Nephron (organoid): ENCODE data around the gene PTPRCAP.
A peak's percentile ranks its signal among the peaks of the same experiment; 100 is the strongest.
"Not testable (repeated sequence)": the region's sequence is repeated elsewhere in the genome, so short reads cannot be mapped to it uniquely, and the experiment has no call there.

ENCODE experiments used
- H3K27ac Mint-ChIP-seq, 3 experiments: 2 replicates each; pipeline ENCODE4 v1.8.0; 2020; ENCODE audit warnings: mixed read lengths in 3 of 3, mild to moderate bottlenecking in 2 of 3, moderate library complexity in 1 of 3
- H3K27me3 Mint-ChIP-seq: 2 replicates; pipeline ENCODE4 v1.8.0; 2021; ENCODE audit warnings: low read depth, mild to moderate bottlenecking, moderate library complexity, mixed read lengths
- H3K36me3 Mint-ChIP-seq: 2 replicates; pipeline ENCODE4 v1.8.0; 2020; ENCODE audit warnings: low read depth, mixed read lengths
- H3K4me1 Mint-ChIP-seq: 2 replicates; pipeline ENCODE4 v1.8.0; 2020; ENCODE audit warnings: mixed read lengths
- H3K4me3 Mint-ChIP-seq, 3 experiments: 2 replicates each; pipeline ENCODE4 v1.8.0; 2020; ENCODE audit warnings: mild to moderate bottlenecking in 3 of 3, mixed read lengths in 3 of 3, moderate library complexity in 2 of 3
- H3K9me3 Mint-ChIP-seq: 2 replicates; pipeline ENCODE4 v1.8.0; 2020; ENCODE audit warnings: mixed read lengths
- TF ChIP-seq, protein P1 (sequence below), 3 experiments: fragments of 200-600 bp; sonication (generic); IDR thresholded peaks; one replicate each; pipeline ENCODE4 v1.5.0; 2021; ENCODE audit warnings: antibody characterized with exemption in 3 of 3; ENCODE audit not compliant: unreplicated experiment in 3 of 3

The PTPRCAP gene

GRCh38 chr11:67482827-67483798 lies 45.6 kb upstream of the PTPRCAP start, which contains the start of gene AIP:
TSS of gene AIP (plus strand) at chr11:67483026. CDS start at chr11:67483159, 133 bp downstream.
- TF ChIP-seq, protein P1, sequence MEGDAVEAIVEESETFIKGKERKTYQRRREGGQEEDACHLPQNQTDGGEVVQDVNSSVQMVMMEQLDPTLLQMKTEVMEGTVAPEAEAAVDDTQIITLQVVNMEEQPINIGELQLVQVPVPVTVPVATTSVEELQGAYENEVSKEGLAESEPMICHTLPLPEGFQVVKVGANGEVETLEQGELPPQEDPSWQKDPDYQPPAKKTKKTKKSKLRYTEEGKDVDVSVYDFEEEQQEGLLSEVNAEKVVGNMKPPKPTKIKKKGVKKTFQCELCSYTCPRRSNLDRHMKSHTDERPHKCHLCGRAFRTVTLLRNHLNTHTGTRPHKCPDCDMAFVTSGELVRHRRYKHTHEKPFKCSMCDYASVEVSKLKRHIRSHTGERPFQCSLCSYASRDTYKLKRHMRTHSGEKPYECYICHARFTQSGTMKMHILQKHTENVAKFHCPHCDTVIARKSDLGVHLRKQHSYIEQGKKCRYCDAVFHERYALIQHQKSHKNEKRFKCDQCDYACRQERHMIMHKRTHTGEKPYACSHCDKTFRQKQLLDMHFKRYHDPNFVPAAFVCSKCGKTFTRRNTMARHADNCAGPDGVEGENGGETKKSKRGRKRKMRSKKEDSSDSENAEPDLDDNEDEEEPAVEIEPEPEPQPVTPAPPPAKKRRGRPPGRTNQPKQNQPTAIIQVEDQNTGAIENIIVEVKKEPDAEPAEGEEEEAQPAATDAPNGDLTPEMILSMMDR (IDR thresholded peaks at IDR 0.05; ENCODE audit: unreplicated experiment in 3 of 3), result peak in 1 of 3 experiments; percentile 14
- Mint-ChIP-seq H3K27me3 (peaks cover 5% of the 10 kb centered on the region), H3K4me1 (peaks cover 36% of the 10 kb centered on the region), H3K36me3 (peaks cover 21% of the 10 kb centered on the region), H3K4me3 (peak within 1 kb of the TSS; percentile 89 to 98 (median 90)), H3K27ac (peak within 1 kb of the TSS; percentile 92 to 98 (median 96)), H3K9me3 (no peaks in the 10 kb centered on the region)

GRCh38 chr11:67482275-67482826 lies 44.9 kb upstream of the PTPRCAP start:
- Mint-ChIP-seq H3K4me3 (peak overlapping the region; percentile 89 to 98 (median 90)), H3K9me3 (no peaks in the 10 kb centered on the region), H3K27ac (peak overlapping the region; percentile 92 to 98 (median 96)), H3K4me1 (peaks cover 36% of the 10 kb centered on the region), H3K27me3 (peaks cover 5% of the 10 kb centered on the region), H3K36me3 (peaks cover 13% of the 10 kb centered on the region)
- TF ChIP-seq, protein P1 (IDR thresholded peaks at IDR 0.05; ENCODE audit: unreplicated experiment in 3 of 3), result no peak

DNA sequence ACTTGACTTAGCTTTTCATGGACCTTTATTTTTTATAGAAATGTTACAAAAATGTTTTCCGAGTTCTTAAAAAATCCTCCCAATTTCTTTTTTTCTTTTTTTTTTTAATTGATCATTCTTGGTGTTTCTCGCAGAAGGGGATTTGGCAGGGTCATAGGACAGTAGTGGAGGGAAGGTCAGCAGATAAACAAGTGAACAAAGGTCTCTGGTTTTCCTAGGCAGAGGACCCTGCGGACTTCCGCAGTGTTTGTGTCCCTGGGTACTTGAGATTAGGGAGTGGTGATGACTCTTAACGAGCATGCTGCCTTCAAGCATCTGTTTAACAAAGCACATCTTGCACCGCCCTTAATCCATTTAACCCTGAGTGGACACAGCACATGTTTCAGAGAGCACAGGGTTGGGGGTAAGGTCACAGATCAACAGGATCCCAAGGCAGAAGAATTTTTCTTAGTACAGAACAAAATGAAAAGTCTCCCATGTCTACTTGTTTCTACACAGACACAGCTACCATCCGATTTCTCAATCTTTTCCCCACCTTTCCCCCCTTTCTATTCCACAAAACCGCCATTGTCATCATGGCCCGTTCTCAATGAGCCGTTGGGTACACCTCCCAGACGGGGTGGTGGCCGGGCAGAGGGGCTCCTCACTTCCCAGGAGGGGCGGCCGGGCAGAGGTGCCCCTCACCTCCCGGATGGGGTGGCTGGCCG lies 40.0 kb upstream of the PTPRCAP start:
- not testable (repeated sequence) for H3K4me3 Mint-ChIP-seq, H3K36me3 Mint-ChIP-seq, H3K27ac Mint-ChIP-seq, H3K27me3 Mint-ChIP-seq, H3K9me3 Mint-ChIP-seq, H3K4me1 Mint-ChIP-seq

DNA sequence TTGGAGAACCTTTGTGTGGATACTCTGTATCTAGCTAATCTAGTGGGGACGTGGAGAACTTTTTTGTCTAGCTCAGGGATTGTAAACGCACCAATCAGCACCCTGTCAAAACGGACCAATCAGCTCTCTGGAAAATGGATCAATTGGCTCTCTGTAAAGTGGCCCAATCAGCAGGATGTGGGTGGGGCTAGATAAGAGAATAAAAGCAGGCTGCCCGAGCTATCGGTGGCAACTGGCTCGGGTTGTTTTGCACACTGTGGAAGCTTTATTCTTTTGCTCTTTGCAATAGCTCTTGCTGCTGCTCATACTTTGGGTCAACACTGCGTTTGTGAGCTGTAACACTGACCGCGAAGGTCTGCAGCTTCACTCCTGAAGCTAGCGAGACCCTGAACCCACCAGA lies 39.2 kb upstream of the PTPRCAP start:
- not testable (repeated sequence) for H3K36me3 Mint-ChIP-seq, H3K27ac Mint-ChIP-seq, H3K9me3 Mint-ChIP-seq, H3K27me3 Mint-ChIP-seq, H3K4me1 Mint-ChIP-seq, H3K4me3 Mint-ChIP-seq

DNA sequence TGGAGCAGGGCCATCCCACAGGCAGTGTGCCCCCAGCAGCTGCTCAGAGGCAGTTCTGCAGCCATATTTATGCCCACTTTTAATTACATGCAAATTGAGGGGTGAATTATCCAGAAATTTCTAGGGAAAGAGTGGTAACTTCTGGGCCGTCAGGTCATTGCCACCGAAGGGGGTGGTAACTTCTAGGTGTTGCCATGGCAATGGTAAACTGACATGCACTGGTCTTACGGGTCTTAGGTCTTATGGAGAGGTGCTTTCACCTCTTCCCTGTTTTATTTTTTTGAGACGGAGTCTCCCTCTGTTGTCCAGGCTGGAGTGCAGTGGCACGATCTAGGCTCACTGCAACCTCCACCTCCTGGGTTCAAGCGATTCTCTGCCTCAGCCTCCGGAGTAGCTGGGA lies 35.4 kb upstream of the PTPRCAP start:
- Mint-ChIP-seq H3K9me3 (no peaks in the 10 kb centered on the region), H3K36me3 (no peaks in the 10 kb centered on the region), H3K4me1 (peaks cover under 1% of the 10 kb centered on the region), H3K27me3 (no peaks in the 10 kb centered on the region), H3K4me3 (no peak overlapping the region), H3K27ac (no peak overlapping the region)
- TF ChIP-seq, protein P1 (IDR thresholded peaks at IDR 0.05; ENCODE audit: unreplicated experiment in 3 of 3), result no peak

DNA sequence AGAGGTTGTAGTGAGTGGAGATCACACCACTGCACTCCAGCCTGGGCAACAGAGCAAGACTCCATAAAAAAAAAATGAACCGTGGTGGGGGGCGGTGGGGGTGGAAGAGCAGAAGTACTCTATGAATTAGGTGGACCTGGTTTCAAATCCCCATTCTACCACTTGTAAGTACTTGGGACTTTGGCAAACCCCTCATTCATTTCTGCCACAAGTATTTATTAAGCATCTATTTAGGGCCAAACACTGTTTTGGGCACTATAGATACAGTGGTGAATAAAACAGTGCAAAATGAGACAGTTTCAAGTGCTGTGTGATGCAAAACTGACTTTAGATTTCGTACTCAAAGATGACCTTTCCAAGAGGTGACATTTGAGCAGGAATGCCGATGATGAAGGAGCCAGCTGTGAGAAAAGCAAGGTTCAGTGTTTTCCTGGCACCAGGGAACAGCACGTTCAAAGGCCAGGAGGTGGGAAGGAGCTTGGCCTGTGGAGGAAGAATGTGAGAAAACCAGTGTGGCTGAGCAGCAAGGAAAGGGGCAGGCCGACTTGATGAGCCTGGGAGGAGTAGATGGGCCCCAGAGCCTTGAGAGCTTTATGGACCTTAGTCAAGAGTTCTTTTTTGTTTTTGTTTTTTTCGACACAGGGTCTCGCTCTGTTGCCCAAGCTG lies 33.0 kb upstream of the PTPRCAP start:
- H3K36me3 Mint-ChIP-seq, result no peaks in the 10 kb centered on the region
- H3K27me3 Mint-ChIP-seq, result no peaks in the 10 kb centered on the region
- peaks cover 6% of the 10 kb centered on the region for H3K4me1 Mint-ChIP-seq
- H3K4me3 Mint-ChIP-seq, result peak overlapping the region; percentile 40 to 95 (median 91)
- peak overlapping the region in 1 of 3 experiments; percentile 54 for H3K27ac Mint-ChIP-seq
- TF ChIP-seq, protein P1 (IDR thresholded peaks at IDR 0.05; ENCODE audit: unreplicated experiment in 3 of 3), result no peak
- no peaks in the 10 kb centered on the region for H3K9me3 Mint-ChIP-seq
